ENCODE results near the gene IFT81.
A peak's percentile ranks its signal among the peaks of the same experiment; 100 is the strongest.
"Not testable (repeated sequence)": the region's sequence is repeated elsewhere in the genome, so short reads cannot be mapped to it uniquely, and the experiment has no call there.

Gene IFT81, protein sequence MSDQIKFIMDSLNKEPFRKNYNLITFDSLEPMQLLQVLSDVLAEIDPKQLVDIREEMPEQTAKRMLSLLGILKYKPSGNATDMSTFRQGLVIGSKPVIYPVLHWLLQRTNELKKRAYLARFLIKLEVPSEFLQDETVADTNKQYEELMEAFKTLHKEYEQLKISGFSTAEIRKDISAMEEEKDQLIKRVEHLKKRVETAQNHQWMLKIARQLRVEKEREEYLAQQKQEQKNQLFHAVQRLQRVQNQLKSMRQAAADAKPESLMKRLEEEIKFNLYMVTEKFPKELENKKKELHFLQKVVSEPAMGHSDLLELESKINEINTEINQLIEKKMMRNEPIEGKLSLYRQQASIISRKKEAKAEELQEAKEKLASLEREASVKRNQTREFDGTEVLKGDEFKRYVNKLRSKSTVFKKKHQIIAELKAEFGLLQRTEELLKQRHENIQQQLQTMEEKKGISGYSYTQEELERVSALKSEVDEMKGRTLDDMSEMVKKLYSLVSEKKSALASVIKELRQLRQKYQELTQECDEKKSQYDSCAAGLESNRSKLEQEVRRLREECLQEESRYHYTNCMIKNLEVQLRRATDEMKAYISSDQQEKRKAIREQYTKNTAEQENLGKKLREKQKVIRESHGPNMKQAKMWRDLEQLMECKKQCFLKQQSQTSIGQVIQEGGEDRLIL

DNA sequence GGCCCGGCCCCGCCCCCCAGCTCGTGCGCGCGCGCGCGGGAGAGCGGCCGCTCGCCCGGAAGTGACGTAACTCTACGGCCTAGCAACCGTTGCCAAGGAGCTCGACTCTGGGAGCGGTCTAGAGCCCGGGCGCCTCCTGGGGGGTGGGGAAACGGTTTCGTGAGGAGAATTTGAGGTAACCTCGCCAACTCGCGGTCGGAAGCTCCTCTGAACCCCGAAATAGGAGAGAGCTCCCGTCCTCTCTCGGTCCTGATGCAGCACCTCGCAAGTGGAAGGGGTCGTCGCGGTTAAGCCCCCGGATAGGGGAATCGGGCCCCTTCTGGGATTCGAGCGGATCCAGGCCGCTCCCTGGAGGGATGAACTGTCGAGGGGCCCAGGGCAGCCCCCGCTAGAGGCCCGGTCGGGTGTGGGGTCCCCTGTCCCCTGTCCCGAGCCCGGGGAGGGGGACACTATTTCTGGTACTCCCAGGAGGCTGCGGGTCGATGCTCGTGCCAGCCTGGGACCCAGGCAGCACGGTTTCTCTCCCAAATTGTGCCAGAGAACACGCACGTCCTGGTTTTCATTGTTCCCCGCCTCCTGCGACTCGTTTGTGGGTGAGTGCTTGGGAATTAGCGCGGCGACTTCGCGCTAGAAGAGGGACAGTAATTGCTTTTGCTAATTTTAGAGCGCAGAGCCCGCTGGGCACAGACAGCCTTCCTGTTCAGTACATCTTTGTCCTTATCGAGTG, at the start of gene IFT81:
IFT81 (plus strand) TSS at position 89 of the 727 bp plus-strand sequence. CDS start 3,024 bp downstream, outside the sequence.
- DNase-seq = peak; percentile 49 to 98 (median 92)

DNA sequence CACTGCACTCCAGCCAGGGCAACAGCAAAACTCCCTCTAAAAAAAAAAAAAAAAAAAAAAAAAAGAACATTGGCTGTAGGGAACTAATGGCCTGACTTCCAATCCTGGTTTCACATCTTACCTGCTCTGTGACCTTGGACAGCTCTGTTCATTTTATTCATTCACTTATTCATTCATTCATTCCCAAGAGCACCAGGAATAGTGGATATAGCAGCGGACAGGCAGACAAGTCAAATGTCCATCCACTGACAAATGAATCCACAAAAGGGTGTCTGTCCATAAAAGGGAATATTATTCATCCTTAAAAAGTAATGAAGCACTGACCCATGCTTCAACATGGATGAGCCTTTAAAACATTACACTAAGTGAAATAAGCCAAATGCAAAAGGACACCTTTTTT, 48.3 kb upstream of the IFT81 start:
- no peak for DNase-seq

DNA sequence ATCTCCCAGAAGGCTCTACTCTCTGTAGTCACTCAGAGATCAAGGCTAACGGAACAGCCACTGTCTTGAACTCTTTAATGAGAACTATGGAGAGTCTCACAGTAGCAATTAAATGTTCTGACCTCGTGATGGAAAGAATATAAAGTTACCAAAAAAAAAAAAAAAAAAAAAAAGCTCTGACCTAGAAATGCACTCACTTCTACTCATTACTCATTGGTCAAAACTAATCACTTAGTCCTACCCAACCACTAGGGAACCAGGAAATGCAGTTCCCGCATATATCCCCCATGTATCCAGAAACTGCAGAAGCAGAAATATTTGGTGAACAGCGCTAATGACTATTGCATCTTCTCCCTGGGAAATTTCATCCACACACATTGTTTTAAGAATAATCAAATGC, 46.4 kb upstream of the IFT81 start:
- no peak for DNase-seq

DNA sequence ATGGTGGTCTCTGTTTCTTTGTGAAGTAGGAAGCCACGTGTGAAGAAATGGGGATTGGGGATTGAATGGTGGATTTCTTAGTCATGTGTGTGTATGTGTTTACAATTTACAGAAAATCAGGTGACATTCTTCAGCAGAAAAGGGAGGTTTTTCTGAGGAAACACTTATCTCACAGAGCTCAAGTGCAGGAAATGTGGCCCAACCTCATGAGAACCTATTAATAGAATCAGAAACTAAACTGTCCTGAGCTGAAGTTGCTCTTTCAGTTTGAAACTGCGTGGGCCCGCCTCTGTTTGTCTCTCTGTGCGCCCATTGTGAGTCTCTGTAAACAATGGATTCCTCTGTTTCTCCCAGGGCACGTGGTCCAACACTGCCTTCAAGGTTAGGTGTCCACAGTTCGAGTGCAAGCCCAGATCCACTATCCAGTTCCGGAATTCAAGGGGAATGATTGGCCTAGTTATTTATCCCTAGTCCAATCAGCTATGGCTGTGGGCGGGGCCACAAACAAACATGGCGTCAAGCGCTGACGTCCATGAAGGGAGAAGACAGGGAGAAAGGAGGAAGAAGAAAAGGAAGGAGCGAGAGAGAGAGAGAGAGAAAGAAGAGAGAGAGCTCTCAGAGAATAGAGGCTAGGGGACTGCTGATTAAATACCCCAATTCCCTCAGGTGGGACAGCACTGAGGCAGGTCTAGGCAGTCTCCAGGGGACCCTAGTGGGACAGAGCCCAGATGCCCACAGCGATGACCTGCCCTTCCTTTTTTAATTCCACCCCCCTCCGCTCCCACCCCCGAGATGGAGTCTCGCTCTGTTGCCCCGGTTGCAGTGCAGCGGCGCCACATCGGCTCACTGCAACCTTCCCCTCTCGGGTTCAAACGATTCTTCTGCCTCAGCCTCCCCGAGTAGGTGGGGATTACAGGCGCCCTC, 44.4 kb upstream of the IFT81 start:
- peak in 49 of 51 donors; percentile 4 to 93 (median 73) for DNase-seq

GRCh38 chr12:110080410-110080809, 43.7 kb upstream of the IFT81 start:
- no peak for DNase-seq

DNA sequence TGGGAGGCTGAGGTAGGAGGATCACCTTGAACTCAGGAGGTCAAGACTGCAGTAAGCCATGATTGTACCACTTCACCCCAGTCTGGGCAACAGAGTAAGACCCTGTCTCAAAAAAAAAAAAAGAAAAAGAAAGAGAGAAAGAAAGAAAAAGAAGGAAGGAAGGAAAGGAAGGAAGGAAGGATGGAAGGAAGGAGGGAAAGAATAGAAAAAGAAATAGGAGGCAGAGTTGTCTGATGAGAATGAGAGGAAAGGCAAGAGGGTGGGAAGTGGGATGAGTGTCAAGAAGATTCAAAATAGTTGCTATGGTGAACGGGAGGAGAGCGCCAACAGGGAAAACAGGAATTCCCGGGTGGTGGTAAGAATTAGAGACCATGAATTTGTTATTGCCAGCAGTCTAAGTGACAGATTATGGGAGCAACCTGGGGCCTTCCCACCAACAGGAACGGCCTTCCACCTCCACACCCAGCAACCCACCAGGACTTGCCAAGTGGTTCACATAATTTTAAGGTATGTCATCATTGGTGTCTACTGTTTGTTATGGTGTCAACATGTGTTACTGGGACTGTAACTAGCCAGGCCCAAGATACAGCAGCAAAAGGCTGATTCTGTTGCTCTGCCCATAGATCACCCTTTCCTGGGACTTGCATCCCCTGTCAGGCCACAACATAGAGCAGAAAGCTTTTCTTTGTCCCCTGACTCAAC, 39.7 kb upstream of the IFT81 start:
- DNase-seq = no peak

- DNase-seq = not testable (repeated sequence)
These were observed 35.9 kb upstream of the IFT81 start for GRCh38 chr12:110088216-110088615.

- DNase-seq = no peak
These were observed 35.2 kb upstream of the IFT81 start for GRCh38 chr12:110088936-110089335.

DNA sequence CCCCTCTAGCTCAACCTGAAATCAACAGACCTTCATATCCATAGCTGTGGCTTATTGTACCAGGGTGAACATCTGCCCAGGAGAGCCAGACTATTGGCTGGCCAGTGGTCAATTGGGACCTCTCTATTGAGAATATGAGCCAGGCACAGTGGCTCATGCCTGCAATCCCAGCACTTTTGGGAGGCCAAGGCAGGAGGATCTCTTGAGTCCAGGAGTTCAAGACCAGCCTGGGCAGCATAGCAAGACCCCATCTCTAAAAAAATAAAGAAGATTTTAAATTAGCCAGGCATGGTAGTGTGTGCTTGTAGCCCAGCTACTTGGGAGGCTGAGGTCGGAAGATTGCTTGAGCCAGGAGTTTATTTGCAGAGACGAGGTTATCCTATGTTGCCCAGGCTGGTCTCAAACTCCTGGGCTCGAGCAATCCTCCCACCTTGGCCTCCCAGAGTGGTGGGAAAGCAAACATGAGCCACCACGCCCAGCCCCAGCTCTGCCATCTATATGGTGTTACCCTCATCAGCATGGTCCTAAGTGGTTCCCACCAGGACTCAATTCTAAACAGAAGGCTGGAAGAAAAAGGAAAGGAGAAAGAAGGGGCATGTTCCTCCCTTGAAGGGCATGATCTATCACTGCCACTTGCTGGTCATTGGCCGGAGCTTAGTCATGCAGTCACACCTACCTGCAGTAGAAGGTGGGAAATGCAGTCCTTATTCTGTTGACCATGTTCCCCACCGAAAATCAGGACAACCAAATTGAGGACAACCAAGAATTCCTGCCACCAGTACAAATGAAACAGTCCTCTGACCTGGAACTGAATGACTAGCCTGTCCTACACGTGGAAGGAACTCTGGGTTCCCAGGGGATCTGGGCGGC, 33.7 kb upstream of the IFT81 start:
- no peak for DNase-seq

DNA sequence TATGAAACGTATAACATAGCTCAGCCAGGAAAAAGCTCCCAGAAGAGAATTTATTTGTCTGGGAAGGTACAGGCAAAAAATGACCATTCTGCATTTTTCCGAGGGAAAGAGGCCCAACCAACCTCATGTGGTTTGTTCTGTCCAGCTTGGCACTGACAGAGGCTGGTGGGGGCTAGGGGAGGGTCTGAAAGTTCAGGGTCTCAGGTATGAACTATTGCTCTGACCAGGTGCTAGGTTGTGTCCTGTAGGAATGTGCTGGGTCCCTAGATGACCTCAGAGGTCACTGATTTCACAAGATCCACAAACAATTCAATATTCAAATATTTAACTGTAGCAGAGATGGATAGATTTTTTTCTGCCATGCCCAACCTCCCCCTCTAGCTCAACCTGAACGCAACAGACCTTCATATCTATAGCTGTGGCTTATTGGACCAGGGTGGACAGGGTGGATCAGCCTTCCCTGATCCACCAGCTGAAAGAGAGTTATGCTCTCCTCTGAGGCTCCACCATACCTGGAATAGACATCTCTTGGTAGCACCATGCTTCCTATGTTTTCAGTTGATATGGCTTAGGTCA, 32.9 kb upstream of the IFT81 start:
- no peak for DNase-seq

GRCh38 chr12:110093631-110094311, 30.4 kb upstream of the IFT81 start:
- no peak for DNase-seq

- peak in 46 of 51 donors; percentile 1 to 81 (median 40) for DNase-seq
These were observed 23.7 kb upstream of the IFT81 start for GRCh38 chr12:110100315-110100970.

DNA sequence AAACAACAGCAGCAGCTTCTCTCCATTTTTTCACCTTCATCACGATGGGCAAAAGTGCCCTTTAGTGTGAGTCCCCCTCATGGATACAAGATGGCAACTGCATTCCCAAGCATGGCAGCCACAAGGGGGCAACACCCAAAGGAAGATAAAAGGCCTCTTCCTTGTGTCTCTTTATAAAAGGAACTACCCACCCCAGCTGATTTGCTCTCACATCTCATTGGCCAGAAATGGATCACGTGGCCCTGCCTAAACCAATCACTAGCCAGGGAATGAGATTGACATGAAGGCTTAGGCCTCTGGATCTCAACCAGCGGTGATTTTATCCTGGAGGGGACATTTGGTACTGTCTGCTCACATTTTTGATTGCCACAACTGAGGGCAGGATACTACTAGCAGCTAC, 21.9 kb upstream of the IFT81 start:
- DNase-seq = peak in 11 of 51 donors; percentile 1 to 36 (median 12)

DNA sequence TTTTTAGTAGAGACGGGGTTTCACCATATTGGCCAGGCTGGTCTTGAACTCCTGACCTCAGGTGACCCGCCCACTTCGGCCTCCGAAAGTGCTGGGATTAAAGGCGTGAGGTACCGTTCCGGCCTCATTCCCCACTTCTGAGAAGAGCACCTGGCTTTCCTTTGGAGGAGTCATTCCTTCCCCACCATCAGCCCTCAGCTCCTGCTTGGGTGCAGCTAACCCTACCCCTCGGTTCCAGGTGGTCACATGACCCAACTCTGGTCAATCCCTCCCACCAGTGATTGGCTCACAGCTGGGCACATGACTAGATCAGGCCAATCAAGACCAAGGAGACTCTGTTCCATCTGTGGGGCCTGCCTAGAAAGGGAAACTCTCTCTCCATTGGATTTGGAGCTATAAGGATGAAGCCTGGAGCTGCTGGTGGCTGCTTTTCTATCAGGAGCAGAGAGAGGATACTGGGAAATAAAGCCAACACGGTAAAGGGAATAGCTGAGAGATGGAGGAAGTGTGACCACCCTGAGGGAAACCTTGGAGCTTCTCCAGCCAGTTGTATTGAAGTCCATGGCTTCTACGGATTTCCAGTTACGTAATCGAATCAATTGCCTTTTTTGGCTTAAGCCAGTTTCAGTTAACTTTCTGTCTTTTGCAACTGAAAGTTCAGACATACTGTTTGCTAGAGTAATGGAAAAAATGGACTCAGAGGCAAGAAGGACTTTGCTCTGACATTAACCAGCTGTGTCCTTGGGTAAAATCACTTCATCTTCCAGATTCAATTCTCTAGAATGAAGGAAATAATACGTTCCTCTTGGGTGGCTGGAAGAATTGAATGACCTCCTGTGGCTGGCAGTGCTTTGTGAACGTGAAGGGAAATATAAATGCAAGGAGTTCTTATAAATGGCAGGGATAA, 19.7 kb upstream of the IFT81 start:
- DNase-seq = no peak

DNA sequence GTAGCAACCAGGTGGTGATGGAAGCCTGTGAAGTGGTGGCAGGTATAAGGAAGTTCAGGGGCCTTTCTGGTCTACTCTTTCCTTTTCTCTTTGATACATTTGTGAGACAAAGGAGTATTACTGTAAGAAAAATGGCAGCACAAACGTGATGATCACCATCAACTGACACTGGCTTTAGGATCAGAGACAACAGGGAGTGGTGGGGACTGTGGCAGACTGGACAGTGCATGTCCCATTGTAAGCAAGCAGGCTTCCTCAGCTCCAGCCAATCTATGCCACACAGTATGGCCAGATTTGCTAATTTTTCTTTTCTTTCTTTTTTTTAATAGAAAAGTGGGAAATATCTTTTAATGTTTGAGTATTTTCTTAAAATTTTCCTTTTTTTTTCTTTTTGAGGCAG, 19.0 kb upstream of the IFT81 start:
- no peak for DNase-seq

- DNase-seq = no peak
These were observed 18.2 kb upstream of the IFT81 start for GRCh38 chr12:110105986-110106385.
